Stimulated activated CD8-positive, alpha-beta memory T cell treated with anti-CD3 and anti-CD28 coated beads, Interleukin-2, amount 100 ng/mL, for 48 hours (primary cell): ENCODE measurements around the gene PRKCB.
"Not testable (repeated sequence)": the region's sequence is repeated elsewhere in the genome, so short reads cannot be mapped to it uniquely, and the experiment has no call there.

ENCODE experiments used
- DNase-seq, 2 donors: peaks; one replicate each; pipeline ENCODE4 v3.0.0-alpha.2; 2020; ENCODE audit warnings: low read depth in 2 of 2

The PRKCB gene

DNA sequence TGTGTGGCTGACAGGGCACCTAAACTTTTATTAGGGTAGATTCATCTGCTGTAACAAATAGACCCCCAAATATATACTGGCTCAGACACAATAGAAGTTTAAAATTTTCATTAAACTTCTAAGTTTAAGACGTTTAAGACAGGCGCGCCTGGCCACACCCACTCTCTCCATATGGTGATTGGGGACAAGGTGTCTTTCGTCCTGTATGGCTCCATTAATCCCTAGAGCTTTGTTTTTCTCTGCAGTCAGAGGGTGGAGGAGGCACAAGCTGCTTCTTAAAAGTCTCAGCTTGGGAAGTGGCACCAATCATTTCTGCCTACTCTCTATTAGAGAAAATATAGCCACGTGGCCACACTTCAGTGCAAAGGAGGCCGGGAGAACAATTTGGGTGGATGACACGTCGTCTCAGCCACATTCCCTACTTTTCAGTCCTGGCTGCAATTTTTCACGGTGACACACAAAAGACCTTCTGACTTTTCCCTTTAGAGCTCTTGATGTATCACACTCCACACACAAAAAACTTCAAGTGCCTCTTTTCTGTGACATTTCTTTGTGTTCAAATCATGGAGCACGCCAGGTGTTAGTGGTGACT is 294.8 kb downstream of the PRKCB start:
- DNase-seq, result no peak

GRCh38 chr16:24131294-24131693 is 295.5 kb downstream of the PRKCB start:
- no peak for DNase-seq

DNA sequence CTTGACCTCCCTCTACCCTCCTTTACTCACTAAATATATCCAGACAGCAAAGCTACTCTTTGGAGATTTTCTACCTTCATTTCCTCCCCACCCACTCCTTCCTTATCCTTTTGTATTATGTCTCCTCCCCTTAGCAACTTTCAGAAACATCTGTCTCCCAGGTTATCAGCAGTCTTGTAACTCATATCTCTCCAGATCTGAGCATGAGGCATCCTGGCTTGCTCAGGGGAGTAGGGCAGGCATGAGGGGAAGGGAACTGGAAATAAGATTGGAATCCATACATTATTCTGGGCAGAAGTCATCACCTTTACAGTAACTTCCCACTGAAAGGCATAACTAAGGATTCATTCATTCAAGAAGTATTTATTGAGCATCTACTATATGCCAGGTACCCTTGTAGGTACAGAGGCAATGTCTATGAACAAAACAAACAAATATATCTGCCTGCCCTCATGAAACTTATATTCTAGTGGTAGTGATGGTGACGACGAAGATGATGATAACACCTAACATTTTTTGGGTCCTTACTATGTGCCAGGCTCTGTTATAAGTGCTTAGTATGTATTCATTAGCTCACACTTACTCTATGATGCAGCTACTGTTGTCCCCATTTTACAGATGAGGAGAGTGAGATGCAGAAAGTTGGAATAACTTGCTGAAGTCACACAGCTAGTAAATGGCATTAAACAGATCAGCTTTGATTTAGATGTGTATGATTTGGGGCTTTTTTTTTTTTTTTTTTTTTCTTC is 296.4 kb downstream of the PRKCB start:
- DNase-seq, result no peak

- DNase-seq, result no peak
Measured at GRCh38 chr16:24132797-24133155, 297.0 kb downstream of the PRKCB start.

DNA sequence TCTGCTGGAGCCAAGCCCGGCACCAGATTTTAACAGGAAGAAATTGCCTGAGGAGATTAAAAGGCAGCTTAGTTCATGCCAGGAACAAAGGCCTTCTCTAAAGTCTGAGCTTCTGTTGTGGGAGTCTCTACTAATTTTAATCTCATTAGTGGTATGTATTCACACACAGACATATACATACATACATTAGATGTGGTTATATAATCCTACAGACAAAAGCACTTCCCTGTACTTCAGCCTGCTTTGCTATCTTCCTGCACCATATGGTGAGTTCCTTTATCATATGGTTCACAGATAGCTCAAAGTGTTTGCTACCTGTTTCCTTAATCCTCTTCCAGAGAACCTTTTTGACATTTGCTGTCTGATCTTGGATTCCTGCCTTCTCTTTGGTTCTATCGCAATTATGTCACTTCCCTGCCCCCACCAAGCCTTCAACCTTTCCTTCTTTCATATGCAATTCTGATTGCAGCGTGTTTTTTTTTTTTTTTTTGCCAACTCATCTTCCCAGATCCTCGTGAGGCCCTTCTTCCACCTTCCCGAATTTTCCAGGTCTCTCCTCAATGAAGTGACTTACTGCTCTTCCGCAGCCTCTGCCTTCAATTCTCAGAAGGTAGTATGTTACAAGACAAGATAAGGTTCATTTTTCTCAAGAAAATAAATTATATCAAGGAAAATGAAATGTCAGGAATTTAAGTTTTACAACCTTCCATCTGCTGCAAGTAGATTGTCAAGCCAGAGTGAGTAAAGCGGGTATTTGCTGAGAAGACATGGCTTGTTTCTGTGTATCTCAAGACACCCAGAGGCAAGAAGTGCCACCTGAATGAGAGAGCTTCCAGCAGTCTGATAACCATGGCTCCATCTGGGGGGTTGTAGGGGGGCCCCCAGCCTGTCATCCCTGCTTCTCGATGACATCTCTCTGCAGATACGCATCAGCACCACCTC is 300.1 kb downstream of the PRKCB start:
- no peak for DNase-seq

DNA sequence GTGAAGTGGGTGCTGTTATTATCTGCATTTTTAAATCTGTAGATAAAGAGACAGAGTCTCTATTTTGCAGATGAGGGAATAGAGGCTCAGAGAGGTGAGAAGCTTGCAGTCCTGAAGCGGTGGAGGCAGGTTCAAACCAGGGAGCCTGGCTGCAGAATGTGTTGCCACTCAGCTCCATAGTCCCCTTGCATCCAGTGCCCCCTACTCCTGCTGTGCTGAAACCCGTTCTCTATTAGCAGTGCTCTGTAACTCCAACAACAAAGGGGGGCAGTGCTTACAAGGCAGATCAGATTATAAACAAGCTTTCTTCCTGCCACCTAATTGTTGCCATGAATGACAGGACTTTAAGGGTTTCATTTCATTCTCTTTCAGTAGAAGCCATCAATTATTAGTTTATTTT is 302.2 kb downstream of the PRKCB start:
- no peak for DNase-seq

DNA sequence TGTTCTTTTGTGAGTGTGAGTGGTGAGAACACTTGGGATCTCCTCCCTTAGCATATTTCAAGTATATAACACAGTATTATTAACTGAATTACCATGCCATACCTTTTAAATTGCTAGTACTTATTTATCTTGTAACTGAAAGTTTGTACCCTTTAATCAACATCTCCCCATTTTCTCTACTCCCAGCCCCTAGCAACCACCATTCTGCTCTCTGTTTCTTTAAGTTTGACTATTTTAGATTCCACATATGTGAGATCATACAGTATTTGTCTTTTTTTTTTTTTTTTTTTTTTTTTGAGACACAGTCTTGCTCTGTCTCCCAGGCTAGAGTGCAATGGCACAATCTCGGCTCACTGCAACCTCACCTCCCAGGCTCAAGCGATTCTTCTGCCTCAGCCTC is 302.8 kb downstream of the PRKCB start:
- DNase-seq, result no peak

DNA sequence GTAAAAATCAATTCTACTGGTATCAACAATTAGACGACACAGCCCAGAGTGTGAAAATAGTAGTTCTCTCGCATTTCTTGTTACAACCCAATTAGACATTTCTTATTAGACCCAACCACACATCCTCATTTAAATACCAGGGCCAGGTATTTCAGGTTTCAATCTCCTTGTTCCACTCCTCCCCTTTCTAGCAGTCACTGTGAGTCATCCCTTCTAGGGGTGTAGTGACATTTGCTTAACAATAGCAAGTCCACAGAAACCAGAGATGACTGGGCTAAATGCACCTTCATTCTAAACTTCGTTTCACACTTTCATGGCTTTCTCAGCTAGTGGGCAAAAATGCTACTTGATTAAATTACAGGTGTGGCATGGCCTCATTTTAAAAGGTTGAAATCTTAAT is 303.5 kb downstream of the PRKCB start:
- no peak for DNase-seq

DNA sequence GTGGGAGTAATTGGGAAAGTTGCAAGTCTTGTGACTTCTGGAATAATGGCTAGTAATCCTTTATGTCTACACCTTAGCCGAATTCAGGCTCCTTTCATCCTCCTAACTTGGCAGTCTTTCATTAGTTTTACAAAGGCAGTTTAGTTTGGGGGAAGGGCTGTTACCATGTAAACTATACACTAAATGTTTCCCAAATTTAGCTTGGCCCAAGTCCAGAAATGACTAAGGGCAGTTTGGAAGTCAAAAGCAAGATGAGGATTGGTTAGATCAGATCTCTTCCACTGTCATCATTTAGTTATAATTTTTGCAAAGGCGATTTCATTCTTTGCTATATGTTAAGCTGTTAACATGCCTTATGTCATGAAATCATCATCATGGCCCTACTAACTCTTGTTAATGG is 304.9 kb downstream of the PRKCB start:
- DNase-seq, result no peak

DNA sequence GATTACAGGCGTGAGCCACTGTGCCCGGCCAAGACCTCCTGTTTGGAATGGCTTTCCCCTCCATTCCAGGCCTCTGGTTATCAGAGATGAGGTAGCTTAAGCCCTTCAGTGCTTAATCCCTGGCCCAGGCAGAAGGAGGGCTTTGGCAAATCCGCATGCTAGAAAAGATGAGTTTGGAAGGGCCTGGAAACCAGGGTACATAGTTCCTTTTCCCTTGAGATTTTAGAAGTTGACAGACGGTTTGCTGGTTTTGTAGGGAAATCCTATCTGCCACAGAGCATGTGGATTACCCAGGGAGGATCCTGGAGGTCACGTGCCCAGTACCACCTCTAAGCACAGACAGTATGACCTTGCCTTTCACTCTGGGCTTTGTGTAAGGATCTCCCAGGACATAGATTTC is 305.7 kb downstream of the PRKCB start:
- no peak for DNase-seq

DNA sequence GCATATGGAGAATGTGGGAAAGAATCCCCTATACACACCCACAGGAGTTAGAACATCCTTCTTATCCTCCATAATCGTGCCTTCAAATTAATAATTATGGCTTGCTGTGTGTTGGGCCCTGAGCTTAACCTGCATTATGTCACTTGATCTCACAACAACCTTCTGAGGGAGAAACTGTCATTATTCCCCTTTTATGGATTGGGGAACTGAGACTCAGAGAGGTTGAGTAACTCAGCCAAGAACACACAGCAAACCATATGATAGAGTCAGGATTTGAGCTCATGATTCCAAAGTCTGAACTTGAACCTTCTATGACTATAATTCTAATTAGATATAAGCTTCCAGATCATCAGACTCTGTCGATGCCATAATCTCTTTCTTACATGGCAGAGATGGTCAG is 306.1 kb downstream of the PRKCB start:
- no peak for DNase-seq

- no peak for DNase-seq
Measured at GRCh38 chr16:24145927-24146326, 310.1 kb downstream of the PRKCB start.

GRCh38 chr16:24146518-24146917 is 310.7 kb downstream of the PRKCB start:
- DNase-seq, result no peak

DNA sequence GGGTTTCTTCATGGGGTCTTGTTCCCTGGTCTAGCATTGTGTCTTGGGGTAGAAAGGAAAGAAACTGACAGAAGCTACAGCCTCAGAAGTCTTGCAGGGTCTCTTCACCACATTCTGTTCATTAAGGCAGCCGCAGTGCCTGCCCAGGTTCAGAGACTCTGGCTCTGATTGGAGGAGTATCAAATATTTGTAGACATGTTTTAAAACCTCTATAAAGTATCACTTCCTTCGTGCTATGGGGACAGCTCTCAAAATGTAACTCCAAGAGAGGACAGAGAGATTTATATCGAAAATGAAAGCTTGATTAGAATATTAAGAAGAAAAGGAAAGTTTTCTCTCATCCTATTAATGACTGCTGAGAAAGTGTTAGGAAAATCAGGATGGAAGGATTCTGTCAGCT is 313.3 kb downstream of the PRKCB start:
- DNase-seq, result no peak

- no peak for DNase-seq
Measured at GRCh38 chr16:24150282-24150681, 314.5 kb downstream of the PRKCB start.

DNA sequence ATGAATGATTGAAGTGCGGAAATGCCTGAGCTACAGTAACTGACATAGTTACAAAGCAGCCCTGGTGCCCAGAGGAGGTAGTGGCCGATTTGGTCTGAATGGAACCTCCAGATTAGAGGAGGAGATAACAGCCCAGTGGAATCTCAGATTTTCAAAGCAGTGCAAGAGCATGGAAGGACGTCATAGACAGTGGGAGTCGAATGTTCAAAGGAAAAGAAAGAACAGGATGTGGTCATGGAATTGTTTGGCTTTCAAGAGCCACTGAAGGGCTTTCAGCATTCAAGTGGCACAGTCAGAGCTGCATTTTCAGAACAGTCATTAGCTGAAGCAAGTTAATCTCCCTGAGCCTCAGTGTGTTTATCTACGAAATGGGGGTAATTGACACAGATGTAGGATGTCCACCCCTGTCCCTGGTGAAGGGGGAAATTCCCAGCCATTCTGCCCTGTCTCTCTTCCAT is 315.7 kb downstream of the PRKCB start:
- DNase-seq, result no peak

DNA sequence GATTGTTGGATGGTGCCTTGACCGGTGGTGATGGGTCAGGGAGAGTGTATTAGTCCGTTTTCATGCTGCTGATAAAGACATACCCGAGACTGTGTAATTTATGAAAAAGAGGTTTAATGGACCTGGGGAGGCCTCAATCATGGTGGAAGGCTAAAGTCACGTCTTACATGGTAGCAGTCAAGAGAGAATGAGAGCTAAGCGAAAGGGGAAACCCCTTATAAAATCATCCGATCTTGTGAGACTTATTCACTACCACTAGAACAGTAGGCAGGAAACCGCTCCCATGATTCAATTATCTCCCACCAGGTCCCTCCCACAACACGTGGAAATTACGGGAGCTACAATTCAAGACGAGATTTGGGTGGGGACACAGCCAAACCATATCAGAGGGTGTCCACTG is 316.3 kb downstream of the PRKCB start:
- not testable (repeated sequence) for DNase-seq

DNA sequence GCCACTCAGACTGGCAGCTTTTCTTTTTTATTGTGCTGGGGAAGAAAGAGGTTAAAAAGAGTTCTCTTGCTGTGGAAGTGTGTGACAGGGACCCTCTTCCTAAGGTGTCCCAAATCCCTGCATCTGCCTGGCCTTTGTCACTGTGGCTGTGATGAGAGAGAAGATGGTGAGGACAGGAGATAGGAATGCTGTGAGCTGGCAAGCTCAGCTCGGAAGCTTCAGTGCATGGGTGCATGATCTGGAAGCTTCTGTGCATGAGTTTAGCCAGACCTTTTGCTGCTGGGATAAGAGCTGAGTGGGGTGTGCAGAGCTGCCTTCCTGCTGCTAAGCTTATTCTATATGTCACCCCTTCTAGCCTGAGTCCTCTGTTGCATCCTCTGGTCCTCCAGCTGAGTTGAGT is 317.0 kb downstream of the PRKCB start:
- DNase-seq, result no peak

GRCh38 chr16:24156777-24157176 is 321.0 kb downstream of the PRKCB start:
- no peak for DNase-seq

DNA sequence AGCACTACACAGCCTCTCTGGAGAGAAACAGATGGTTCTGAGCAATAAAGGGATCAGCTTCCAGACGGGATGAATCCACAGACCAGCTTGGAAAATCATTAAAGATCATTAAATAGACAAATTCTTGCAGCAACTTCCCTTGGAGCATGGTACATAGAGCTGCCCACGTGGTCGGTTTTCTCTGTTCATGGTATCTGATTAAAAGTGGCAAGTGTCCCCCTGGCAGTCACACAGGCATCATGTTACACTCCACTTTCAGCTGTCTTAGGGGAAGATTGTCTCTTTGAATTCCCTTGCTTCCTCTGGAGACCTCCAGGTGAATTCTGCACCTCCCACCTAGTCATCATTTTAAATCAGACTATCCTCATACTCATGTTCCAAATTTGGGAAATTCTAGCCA is 328.2 kb downstream of the PRKCB start:
- no peak for DNase-seq

DNA sequence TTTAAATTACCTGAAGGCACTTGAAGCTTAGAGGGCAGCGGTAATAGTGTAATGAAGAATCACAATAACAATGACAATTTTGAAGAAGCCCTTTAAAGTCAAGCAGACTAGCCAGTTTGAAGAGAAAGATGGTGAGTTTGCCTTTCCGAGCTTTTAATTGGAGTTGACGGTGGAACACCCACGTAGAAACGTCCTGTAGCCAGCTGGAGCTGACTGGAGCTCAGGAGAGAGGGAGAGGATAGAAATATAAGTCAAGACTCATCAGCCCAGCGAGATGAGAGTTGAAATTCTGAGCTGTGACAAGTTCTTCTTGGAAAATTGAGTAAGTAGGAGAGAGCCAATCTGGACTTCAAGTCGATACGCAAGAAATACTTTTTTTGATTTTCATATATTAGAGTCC is 328.6 kb downstream of the PRKCB start:
- DNase-seq, result no peak

DNA sequence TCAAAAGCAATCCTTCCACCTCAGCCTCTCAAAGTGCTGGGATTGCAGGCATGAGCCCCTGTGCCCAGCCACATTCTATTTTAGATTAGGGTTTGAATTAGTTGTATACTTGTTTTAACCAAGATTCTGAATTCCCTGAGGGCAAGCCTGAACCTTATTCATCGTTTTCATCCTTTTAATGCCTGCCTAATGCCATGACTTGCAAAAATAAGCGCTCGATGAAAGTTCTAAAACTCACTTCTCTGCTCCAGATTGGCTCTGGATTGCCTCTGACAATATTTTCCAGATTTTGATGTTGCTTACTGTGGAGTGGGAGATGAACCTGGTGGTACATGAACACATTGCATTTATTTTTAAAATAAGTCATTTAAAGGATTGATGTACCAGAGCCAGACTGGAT is 329.5 kb downstream of the PRKCB start:
- no peak for DNase-seq
